GM23248 (cell line): Measurements from ENCODE around the gene FAM50B. TPM values are rescaled to one million over a fixed set of nuclear protein-coding genes. Genes with fewer than 3 reads are reported as not detected.

Source experiments
- DNase-seq: peaks from one replicate; pipeline ENCODE4 v3.0.0-alpha.2; 2015
- H2AFZ ChIP-seq: fragments of 200-600 bp; sonication (generic); 2 replicates; pipeline ENCODE4 v1.6.1; 2016; ENCODE audit warnings: antibody characterized with exemption
- H3F3A ChIP-seq: fragments of 200-600 bp; sonication (generic); 2 replicates; pipeline ENCODE4 v1.6.1; 2016; ENCODE audit warnings: mild to moderate bottlenecking, antibody characterized with exemption, mixed run types; ENCODE audit not compliant: insufficient read depth
- H3K27ac ChIP-seq: fragments of 200-600 bp; sonication (generic); 2 replicates; pipeline ENCODE4 v1.5.1; 2016; ENCODE audit warnings: mild to moderate bottlenecking
- H3K27me3 ChIP-seq: fragments of 200-600 bp; sonication (generic); replicated peaks from 2 replicates; pipeline ENCODE4 v1.6.1; 2016; ENCODE audit warnings: mild to moderate bottlenecking; ENCODE audit not compliant: insufficient read depth
- H3K36me3 ChIP-seq: fragments of 200-600 bp; sonication (generic); 2 replicates; pipeline ENCODE4 v1.6.1; 2016; ENCODE audit warnings: low read depth, mild to moderate bottlenecking
- H3K4me1 ChIP-seq: fragments of 200-600 bp; sonication (generic); 2 replicates; pipeline ENCODE4 v1.6.1; 2016; ENCODE audit warnings: mild to moderate bottlenecking; ENCODE audit not compliant: insufficient read depth
- H3K4me2 ChIP-seq: fragments of 200-600 bp; sonication (generic); one replicate; pipeline ENCODE4 v1.6.1; 2016; ENCODE audit warnings: mild to moderate bottlenecking; ENCODE audit not compliant: unreplicated experiment
- H3K4me3 ChIP-seq: fragments of 200-600 bp; sonication (generic); 2 replicates; pipeline ENCODE4 v1.5.1; 2016; ENCODE audit warnings: mild to moderate bottlenecking
- H3K79me2 ChIP-seq: fragments of 200-600 bp; sonication (generic); 2 replicates; pipeline ENCODE4 v1.6.1; 2016; ENCODE audit warnings: mild to moderate bottlenecking; ENCODE audit not compliant: insufficient read depth
- H3K9ac ChIP-seq: fragments of 200-600 bp; sonication (generic); 2 replicates; pipeline ENCODE4 v1.6.1; 2016; ENCODE audit warnings: mild to moderate bottlenecking
- H3K9me2 ChIP-seq: fragments of 200-600 bp; sonication (generic); 2 replicates; pipeline ENCODE4 v1.6.1; 2016; ENCODE audit warnings: mixed run types, mild to moderate bottlenecking, moderate library complexity; ENCODE audit not compliant: insufficient read depth
- H3K9me3 ChIP-seq: fragments of 200-600 bp; sonication (generic); one replicate; pipeline ENCODE4 v1.6.1; 2017; ENCODE audit warnings: low read depth
- H4K20me1 ChIP-seq: fragments of 200-600 bp; sonication (generic); 2 replicates; pipeline ENCODE4 v1.6.0; 2016; ENCODE audit not compliant: insufficient read depth
- EZH2 ChIP-seq: fragments of 200-600 bp; sonication (generic); IDR thresholded peaks from 2 replicates; pipeline ENCODE4 v1.6.1; 2018; ENCODE audit warnings: antibody characterized with exemption, mild to moderate bottlenecking; ENCODE audit not compliant: insufficient read depth, poor library complexity, severe bottlenecking
- EZH2phosphoT487 ChIP-seq: fragments of 200-600 bp; sonication (generic); IDR thresholded peaks from 2 replicates; pipeline ENCODE4 v1.6.1; 2018; ENCODE audit warnings: antibody characterized with exemption, moderate library complexity, mild to moderate bottlenecking, low read depth; ENCODE audit not compliant: insufficient read depth
- WGBS, 2 experiments: methylation state at CpG; one replicate each; pipeline ENCODE4 v1.1.6; 2015 to 2017; ENCODE audit warnings: low lambda C conversion rate in 2 of 2, low coverage in 1 of 2; ENCODE audit errors: missing lambda C conversion rate in 2 of 2; 5-methylcytosine and 5-hydroxymethylcytosine counted together
- in situ Hi-C: fragments of 300-500 bp; cut with MboI; formaldehyde crosslinking; loops from 2 replicates; pipeline ENCODE4 v1.15.0; 2020
- polyA plus RNA-seq: library from polyadenylated mRNA; unstranded; fragments of >200 nt; fragmentation: Nextera tagmentation; extraction: Ambion mirVana; gene quantifications from 2 replicates; pipeline ENCODE4 v1.2.1, GENCODE V29; 2016
- total RNA-seq: library from RNA; depleted of rRNA; stranded (reverse); fragments of >200 nt; shearing (Covaris generic); gene quantifications from 2 replicates; pipeline ENCODE4 v1.2.3, GENCODE V29; 2014

FAM50B gene
- total and polyA plus RNA-seq, 2 experiments from 2014 or later: 7.6 to 12.1 TPM

DNA sequence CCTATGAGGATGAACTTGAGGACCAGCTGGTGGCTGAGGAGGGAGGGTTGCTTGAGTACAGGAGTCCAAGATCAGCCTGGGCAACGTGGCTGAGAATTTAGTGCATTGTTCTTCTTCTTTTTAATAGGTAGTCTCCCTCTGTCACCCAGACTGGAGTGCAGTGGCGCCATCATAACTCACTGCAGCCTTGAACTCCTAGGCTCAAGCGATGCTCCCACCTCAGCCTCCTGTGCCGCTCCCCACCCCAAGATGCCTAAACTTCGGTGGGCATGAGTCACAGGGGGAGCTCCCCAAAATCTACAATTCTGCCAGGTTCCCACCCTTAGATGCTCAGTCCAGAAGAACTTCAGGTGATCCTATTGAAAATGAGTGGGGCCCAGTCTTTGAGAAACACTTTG, 21.4 kb downstream of the FAM50B start:
- TF ChIP-seq EZH2 (no peak), EZH2phosphoT487 (no peak)

DNA sequence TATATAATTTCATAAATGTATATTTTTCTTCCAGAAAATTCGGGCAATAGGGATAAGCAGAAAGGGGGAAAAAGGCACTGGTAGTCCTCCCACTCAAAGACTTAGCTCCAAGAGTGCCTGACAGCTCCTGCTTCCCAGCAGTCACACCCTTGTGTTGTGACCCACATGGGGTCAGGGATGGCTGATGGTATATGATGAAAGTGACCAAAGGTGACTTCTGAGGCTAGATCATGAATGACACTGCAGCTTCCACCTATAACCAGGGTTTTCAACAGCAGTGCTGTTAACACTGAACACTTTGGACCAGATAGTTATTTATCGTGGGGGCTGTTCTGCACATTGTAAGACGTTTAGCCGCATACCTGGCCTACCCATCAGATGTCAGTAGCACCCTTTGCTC, 22.3 kb downstream of the FAM50B start:
- Histone ChIP-seq H4K20me1 (no peaks in the 10 kb centered on the region), H3K9me2 (no peaks in the 10 kb centered on the region), H3K4me3 (no peak overlapping the region), H3K27ac (no peak overlapping the region), H3K79me2 (no peaks in the 10 kb centered on the region), H3K36me3 (no peaks in the 10 kb centered on the region), H2AFZ (no peak overlapping the region), H3K9ac (no peak overlapping the region), H3K4me2 (no peak overlapping the region), H3K27me3 (no peaks in the 10 kb centered on the region), H3K4me1 (peaks cover 32% of the 10 kb centered on the region), H3K9me3 (no peaks in the 10 kb centered on the region), H3F3A (peaks cover 38% of the 10 kb centered on the region)
- in situ Hi-C loops: no loop called here
- 93 to 94% methylated on average over 4 of the region's 4 CpGs for WGBS, 2 experiments
- no peak for TF ChIP-seq EZH2
- TF ChIP-seq EZH2phosphoT487: no peak
- no peak for DNase-seq

More for the DNA sequence above, 21.4 kb downstream of the FAM50B start:
- peaks cover 24% of the 10 kb centered on the region for H3K4me1 ChIP-seq
- no peaks in the 10 kb centered on the region for H3K9me3 ChIP-seq
- H3K4me3 ChIP-seq: no peak overlapping the region
- no peak overlapping the region for H3K9ac ChIP-seq
- DNase-seq: no peak
- in situ Hi-C loops: no loop called here
- H3K79me2 ChIP-seq: no peaks in the 10 kb centered on the region
- 81% methylated on average over 5 of the region's 5 CpGs for WGBS, 2 experiments
- H3K27me3 ChIP-seq: no peaks in the 10 kb centered on the region
- no peaks in the 10 kb centered on the region for H3K9me2 ChIP-seq
- H2AFZ ChIP-seq: no peak overlapping the region
- no peak overlapping the region for H3K27ac ChIP-seq
- H3K36me3 ChIP-seq: no peaks in the 10 kb centered on the region
- H3K4me2 ChIP-seq: no peak overlapping the region
- H4K20me1 ChIP-seq: no peaks in the 10 kb centered on the region
- peaks cover 34% of the 10 kb centered on the region for H3F3A ChIP-seq

GRCh38 chr6:3871939-3872338, 22.8 kb downstream of the FAM50B start:
- WGBS, 2 experiments: 91 to 92% methylated on average over 8 of the region's 8 CpGs
- no peak overlapping the region for H3K4me2 ChIP-seq
- no peak overlapping the region for H3K9ac ChIP-seq
- H3K4me3 ChIP-seq: no peak overlapping the region
- H3K9me3 ChIP-seq: no peaks in the 10 kb centered on the region
- no peaks in the 10 kb centered on the region for H3K79me2 ChIP-seq
- no peaks in the 10 kb centered on the region for H4K20me1 ChIP-seq
- in situ Hi-C loops: no loop called here
- no peak overlapping the region for H3K27ac ChIP-seq
- no peak overlapping the region for H2AFZ ChIP-seq
- no peaks in the 10 kb centered on the region for H3K27me3 ChIP-seq
- no peaks in the 10 kb centered on the region for H3K9me2 ChIP-seq
- H3F3A ChIP-seq: peaks cover 40% of the 10 kb centered on the region
- TF ChIP-seq EZH2: no peak
- H3K36me3 ChIP-seq: no peaks in the 10 kb centered on the region
- H3K4me1 ChIP-seq: peaks cover 36% of the 10 kb centered on the region
- no peak for DNase-seq

DNA sequence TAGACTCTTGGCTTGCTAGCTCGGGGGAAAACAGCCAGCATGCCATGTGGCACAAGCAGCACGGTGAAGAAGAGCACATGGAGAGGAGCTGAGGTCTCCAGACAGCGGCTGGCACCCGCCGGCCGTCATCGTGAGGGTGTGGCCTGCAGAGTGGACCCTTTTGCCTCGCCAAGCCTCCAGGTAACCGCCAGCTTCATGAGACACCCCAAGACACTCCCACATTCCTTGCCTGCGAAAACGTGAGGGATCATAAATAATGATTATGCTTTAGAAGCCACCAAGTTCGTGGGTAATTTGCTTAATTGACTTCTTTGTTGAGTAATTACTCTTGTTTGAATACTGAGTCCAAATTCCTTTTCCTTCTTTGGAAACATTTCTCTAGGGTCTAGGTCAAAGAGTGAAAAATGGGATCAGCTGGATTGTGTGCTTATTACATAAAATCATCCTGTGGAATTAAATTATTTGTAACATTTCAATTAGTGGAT, 23.2 kb downstream of the FAM50B start:
- Histone ChIP-seq H3K9me2 (no peaks in the 10 kb centered on the region), H3K9me3 (no peaks in the 10 kb centered on the region), H3K79me2 (no peaks in the 10 kb centered on the region), H3K4me2 (no peak overlapping the region), H3K4me1 (peaks cover 34% of the 10 kb centered on the region), H3K27me3 (no peaks in the 10 kb centered on the region), H3K27ac (no peak overlapping the region), H3F3A (peaks cover 36% of the 10 kb centered on the region), H2AFZ (no peak overlapping the region), H3K36me3 (no peaks in the 10 kb centered on the region), H3K9ac (no peak overlapping the region), H3K4me3 (no peak overlapping the region), H4K20me1 (no peaks in the 10 kb centered on the region)
- no peak for DNase-seq
- in situ Hi-C loops: no loop called here
- 70 to 71% methylated on average over 12 of the region's 12 CpGs for WGBS, 2 experiments
- TF ChIP-seq EZH2phosphoT487 (no peak), EZH2 (no peak)

GRCh38 chr6:3873051-3873450, 23.9 kb downstream of the FAM50B start:
- no peak overlapping the region for H2AFZ ChIP-seq
- no peaks in the 10 kb centered on the region for H4K20me1 ChIP-seq
- in situ Hi-C loops: no loop called here
- no peaks in the 10 kb centered on the region for H3K36me3 ChIP-seq
- WGBS, 2 experiments: 87 to 90% methylated on average over 4 of the region's 4 CpGs
- no peaks in the 10 kb centered on the region for H3K27me3 ChIP-seq
- no peaks in the 10 kb centered on the region for H3K9me3 ChIP-seq
- peak; percentile 6 for DNase-seq
- peaks cover 27% of the 10 kb centered on the region for H3K4me1 ChIP-seq
- H3K9me2 ChIP-seq: no peaks in the 10 kb centered on the region
- H3K79me2 ChIP-seq: no peaks in the 10 kb centered on the region
- no peak overlapping the region for H3K4me3 ChIP-seq
- H3K4me2 ChIP-seq: no peak overlapping the region
- H3F3A ChIP-seq: peaks cover 29% of the 10 kb centered on the region
- H3K9ac ChIP-seq: no peak overlapping the region
- TF ChIP-seq EZH2 (no peak), EZH2phosphoT487 (no peak)
- no peak overlapping the region for H3K27ac ChIP-seq
